ENCODE measurements around the gene KCNK4. TPM values are rescaled to one million over a fixed set of nuclear protein-coding genes. Genes with fewer than 3 reads are reported as not detected.
"Not testable (repeated sequence)": the region's sequence is repeated elsewhere in the genome, so short reads cannot be mapped to it uniquely, and the experiment has no call there.

KCNK4 gene
- total RNA-seq, 2 donors from 2014 or later = not detected

DNA sequence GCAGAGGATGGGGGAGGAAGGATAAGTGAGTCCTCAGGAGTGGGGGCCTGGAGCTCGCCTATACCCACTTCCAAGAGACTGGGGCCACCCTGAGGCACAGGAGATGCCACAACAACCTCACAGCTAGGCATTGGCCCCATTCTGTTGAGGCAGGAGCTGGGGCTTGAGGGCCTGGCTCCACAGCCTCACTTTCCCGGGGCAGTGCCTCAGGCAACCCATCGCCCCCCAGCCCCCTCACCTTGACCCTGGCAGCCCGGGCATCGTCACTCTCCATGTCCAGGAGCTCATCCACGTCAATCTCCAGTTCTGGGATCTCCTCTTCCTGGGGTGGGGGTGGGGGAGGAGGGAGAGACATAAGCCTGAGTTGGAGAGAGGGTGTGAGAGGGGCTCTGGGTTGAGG, 46.1 kb upstream of the KCNK4 start:
- H3K9me3 ChIP-seq = no peaks in the 10 kb centered on the region
- TF ChIP-seq, protein P1, sequence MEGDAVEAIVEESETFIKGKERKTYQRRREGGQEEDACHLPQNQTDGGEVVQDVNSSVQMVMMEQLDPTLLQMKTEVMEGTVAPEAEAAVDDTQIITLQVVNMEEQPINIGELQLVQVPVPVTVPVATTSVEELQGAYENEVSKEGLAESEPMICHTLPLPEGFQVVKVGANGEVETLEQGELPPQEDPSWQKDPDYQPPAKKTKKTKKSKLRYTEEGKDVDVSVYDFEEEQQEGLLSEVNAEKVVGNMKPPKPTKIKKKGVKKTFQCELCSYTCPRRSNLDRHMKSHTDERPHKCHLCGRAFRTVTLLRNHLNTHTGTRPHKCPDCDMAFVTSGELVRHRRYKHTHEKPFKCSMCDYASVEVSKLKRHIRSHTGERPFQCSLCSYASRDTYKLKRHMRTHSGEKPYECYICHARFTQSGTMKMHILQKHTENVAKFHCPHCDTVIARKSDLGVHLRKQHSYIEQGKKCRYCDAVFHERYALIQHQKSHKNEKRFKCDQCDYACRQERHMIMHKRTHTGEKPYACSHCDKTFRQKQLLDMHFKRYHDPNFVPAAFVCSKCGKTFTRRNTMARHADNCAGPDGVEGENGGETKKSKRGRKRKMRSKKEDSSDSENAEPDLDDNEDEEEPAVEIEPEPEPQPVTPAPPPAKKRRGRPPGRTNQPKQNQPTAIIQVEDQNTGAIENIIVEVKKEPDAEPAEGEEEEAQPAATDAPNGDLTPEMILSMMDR (IDR thresholded peaks at IDR 0.05) = no peak
- no peak for TF ChIP-seq POLR2A (IDR thresholded peaks at IDR 0.05)
- H3K36me3 ChIP-seq (replicated peaks in 1 of 2; ENCODE audit: insufficient read depth in 1 of 2, low read depth in 2 of 2) = no peaks in the 10 kb centered on the region
- H3K27ac ChIP-seq = peak overlapping the region; percentile 91 to 94 (median 92)
- intact Hi-C loops (cut with DNase I) = no loop called here
- no peak overlapping the region for H3K4me3 ChIP-seq
- DNase-seq (no peak), ATAC-seq (no peak)
- H3K4me1 ChIP-seq = peaks cover 51% of the 10 kb centered on the region
- 0 to 5% methylated on average over 2 to 6 of the region's 6 CpGs for WGBS, 2 donors
- no peaks in the 10 kb centered on the region for H3K27me3 ChIP-seq

DNA sequence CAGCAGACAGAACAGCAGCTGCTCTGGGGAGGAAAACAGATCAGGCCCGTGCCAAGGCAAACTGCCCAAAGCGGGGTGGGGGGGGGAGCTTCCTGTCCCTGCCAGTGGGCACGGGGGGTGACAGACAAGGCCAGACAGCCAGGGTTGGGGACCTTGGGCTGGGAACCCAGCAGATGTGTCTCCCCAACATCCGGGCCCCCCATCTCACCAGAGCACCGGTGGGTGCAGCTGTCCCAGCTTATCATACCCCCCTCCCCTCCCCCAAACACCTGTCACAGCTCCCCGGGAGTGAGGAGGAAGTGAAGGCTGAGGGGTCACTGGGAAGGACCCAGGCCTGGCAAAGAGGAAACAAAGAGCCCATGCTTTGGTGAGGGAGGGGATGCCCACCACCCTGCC, 45.7 kb upstream of the KCNK4 start:
- peak overlapping the region in 1 of 2 donors; percentile 84 for H3K4me3 ChIP-seq
- no peak for ATAC-seq
- peak overlapping the region; percentile 91 to 94 (median 92) for H3K27ac ChIP-seq
- intact Hi-C loops (cut with DNase I) = no loop called here
- no peaks in the 10 kb centered on the region for H3K27me3 ChIP-seq
- TF ChIP-seq, protein P1 (IDR thresholded peaks at IDR 0.05) = no peak
- TF ChIP-seq POLR2A (IDR thresholded peaks at IDR 0.05) = no peak
- no peaks in the 10 kb centered on the region for H3K36me3 ChIP-seq (replicated peaks in 1 of 2; ENCODE audit: insufficient read depth in 1 of 2, low read depth in 2 of 2)
- 0% methylated on average over 3 to 5 of the region's 6 CpGs for WGBS, 2 donors
- H3K4me1 ChIP-seq = peaks cover 47% of the 10 kb centered on the region
- no peaks in the 10 kb centered on the region for H3K9me3 ChIP-seq
- peak; percentile 77 to 90 (median 84) for DNase-seq

DNA sequence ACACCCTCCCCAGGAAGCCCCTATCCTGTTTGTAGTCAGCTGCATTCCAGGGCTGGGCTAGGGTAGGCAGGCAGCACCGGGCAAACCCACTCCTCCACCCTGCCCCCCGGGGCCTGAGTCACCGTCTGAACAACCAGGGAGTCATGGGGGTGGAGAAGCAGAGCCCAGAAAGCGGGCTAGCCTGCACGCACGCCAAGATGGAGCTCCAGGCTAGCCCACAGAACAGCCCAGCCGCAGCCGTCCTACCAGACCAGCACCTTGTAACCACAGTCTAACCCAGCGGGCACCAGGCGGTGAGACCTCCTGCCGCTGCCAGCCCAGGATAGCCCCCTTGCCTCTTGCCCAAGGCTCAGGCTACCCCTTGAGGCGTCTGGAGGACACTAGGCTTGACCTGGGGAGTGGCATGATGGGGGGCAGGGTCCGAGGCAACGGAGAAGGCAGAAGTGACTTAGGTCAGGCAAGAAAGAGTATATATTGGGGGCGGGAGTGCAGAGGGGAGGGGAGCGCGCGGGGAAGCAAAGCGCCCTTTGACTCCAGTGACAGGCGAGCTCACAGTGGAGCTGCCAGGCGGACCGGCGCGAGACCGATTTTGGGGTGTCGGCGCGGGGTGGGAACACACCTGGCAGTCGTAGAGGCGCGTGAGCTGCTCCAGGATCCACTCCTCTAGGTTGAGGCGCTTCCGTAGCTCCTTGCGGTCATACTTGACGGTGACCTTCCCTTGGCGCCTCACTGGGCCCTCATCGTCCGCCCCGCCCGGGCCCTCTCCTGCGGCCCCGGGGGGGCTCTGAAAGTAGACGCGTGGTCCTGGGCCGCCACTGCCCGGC, 45.1 kb upstream of the KCNK4 start:
- Histone ChIP-seq H3K4me1 (peaks cover 50% of the 10 kb centered on the region), H3K27ac (peak overlapping the region; percentile 91 to 94 (median 92)), H3K27me3 (no peaks in the 10 kb centered on the region), H3K36me3 (replicated peaks in 1 of 2; ENCODE audit: insufficient read depth in 1 of 2, low read depth in 2 of 2) (no peaks in the 10 kb centered on the region), H3K9me3 (no peaks in the 10 kb centered on the region), H3K4me3 (peak overlapping the region; percentile 67 to 84)
- ATAC-seq (peak; percentile 4), DNase-seq (peak; percentile 80 to 91 (median 87))
- intact Hi-C loops (cut with DNase I) = no loop called here
- 1 to 2% methylated on average over 20 to 44 of the region's 46 CpGs for WGBS, 2 donors
- peak; percentile 68 to 75 (median 74) for TF ChIP-seq POLR2A (IDR thresholded peaks at IDR 0.05)
- TF ChIP-seq, protein P1 (IDR thresholded peaks at IDR 0.05) = peak in 1 of 7 experiments; percentile 17

DNA sequence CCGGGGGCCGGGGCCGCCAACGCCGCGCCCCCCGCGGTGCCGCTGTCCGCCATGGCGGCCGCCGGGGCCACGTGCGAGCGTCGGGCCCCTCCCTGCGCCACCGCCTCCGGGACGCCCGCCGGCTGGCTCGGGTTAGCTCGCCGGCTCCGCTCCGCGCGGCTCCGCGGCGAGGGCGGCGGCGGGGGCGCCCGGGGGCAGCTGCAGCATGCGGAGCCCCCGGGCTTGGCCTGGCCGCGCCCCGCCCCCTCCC, 44.6 kb upstream of the KCNK4 start:
- peak; percentile 11 for ATAC-seq
- H3K27me3 ChIP-seq; H3K36me3 ChIP-seq (replicated peaks in 1 of 2; ENCODE audit: insufficient read depth in 1 of 2, low read depth in 2 of 2); H3K9me3 ChIP-seq; intact Hi-C loops (cut with DNase I); DNase-seq; H3K4me3 ChIP-seq: not testable (repeated sequence)
- Histone ChIP-seq H3K4me1 (peaks cover 52% of the 10 kb centered on the region), H3K27ac (peak overlapping the region; percentile 91 to 94 (median 92))
- WGBS, 2 donors = 0% methylated on average over 8 of the region's 43 CpGs; no CpG with 5 or more reads in 1 of the 2 donors
- TF ChIP-seq, protein P1 (IDR thresholded peaks at IDR 0.05) = peak in 2 of 7 experiments; percentile 1 to 15
